K562 (cell line): ENCODE results near the gene CDC20. TPM values are rescaled to one million over a fixed set of nuclear protein-coding genes. Genes with fewer than 3 reads are reported as not detected.

Experiments
- ADNP ChIP-seq: fragments of 200-800 bp; sonication (Bioruptor generic); IDR thresholded peaks from 2 replicates; pipeline ENCODE4 v1.6.1; 2016; ENCODE audit warnings: missing genetic modification characterization, missing compliant biosample characterization
- ATF6 ChIP-seq: sonication (generic); formaldehyde crosslinking; IDR thresholded peaks from 2 replicates; pipeline ENCODE4 v1.4.0; 2020; ENCODE audit warnings: mild to moderate bottlenecking, missing genetic modification reagents
- BMI1 ChIP-seq: fragments of 150-350 bp; IDR thresholded peaks from 2 replicates; pipeline ENCODE4 v1.6.1; 2014; ENCODE audit warnings: low read length
- DACH1 ChIP-seq: fragments of 450-650 bp; IDR thresholded peaks from 2 replicates; pipeline ENCODE4 v1.6.1; 2018; ENCODE audit not compliant: partially characterized antibody
- E2F6 ChIP-seq, 2 experiments: IDR thresholded peaks; 2 replicates each; pipeline ENCODE4 v1.6.1; 2011; ENCODE audit warnings: borderline replicate concordance in 1 of 2, control low read depth in 1 of 2, low read depth in 1 of 2, low read length in 1 of 2, mild to moderate bottlenecking in 1 of 2, mixed read lengths in 1 of 2, moderate library complexity in 1 of 2; ENCODE audit not compliant: insufficient read depth in 1 of 2, insufficient read length in 1 of 2, poor library complexity in 1 of 2, severe bottlenecking in 1 of 2; ENCODE audit errors: extremely low read depth in 1 of 2
- HDAC1 ChIP-seq, 2 experiments: fragments of 450-650 bp; IDR thresholded peaks; 2 replicates each; pipeline ENCODE4 v1.6.1; 2016 to 2017; ENCODE audit warnings: inconsistent platforms in 1 of 2, mild to moderate bottlenecking in 1 of 2, moderate library complexity in 1 of 2
- NR1H2 ChIP-seq: sonication (generic); formaldehyde crosslinking; IDR thresholded peaks from 2 replicates; pipeline ENCODE4 v1.4.0; 2020; ENCODE audit warnings: mild to moderate bottlenecking, missing genetic modification reagents
- PHF8 ChIP-seq: fragments of 200-600 bp; sonication (generic); IDR thresholded peaks from 2 replicates; pipeline ENCODE4 v1.6.1; 2012; ENCODE audit warnings: mixed run types, mild to moderate bottlenecking, inconsistent platforms, low read length, moderate library complexity, borderline replicate concordance
- PREB ChIP-seq: sonication (generic); formaldehyde crosslinking; IDR thresholded peaks from 2 replicates; pipeline ENCODE4 v1.8.1; 2023; ENCODE audit warnings: mild to moderate bottlenecking, missing genetic modification reagents
- RB1 ChIP-seq: fragments of 450-650 bp; IDR thresholded peaks from 2 replicates; pipeline ENCODE4 v1.6.1; 2017; ENCODE audit warnings: low read depth, mild to moderate bottlenecking
- SMARCA4 ChIP-seq: fragments of 450-650 bp; IDR thresholded peaks from 2 replicates; pipeline ENCODE4 v1.6.1; 2016
- SNRNP70 ChIP-seq: fragments of 200-400 bp; formaldehyde crosslinking; optimal IDR thresholded peaks from 2 replicates; pipeline ENCODE3; 2017; ENCODE audit warnings: low read depth, low read length
- TFAM ChIP-seq: fragments of 250-450 bp; sonication (Bioruptor Pico); conservative IDR thresholded peaks from 2 replicates; pipeline ENCODE4 v1.5.0; 2021; ENCODE audit warnings: mild to moderate bottlenecking, moderate library complexity
- TRIM25 ChIP-seq: fragments of 450-650 bp; IDR thresholded peaks from 2 replicates; pipeline ENCODE4 v1.7.0; 2016; ENCODE audit warnings: borderline replicate concordance
- USF2 ChIP-seq: sonication (generic); formaldehyde crosslinking; IDR thresholded peaks from 2 replicates; pipeline ENCODE4 v1.5.0; 2020; ENCODE audit warnings: missing genetic modification reagents
- ZBTB9 ChIP-seq: fragments of 450-650 bp; formaldehyde crosslinking; IDR thresholded peaks from 2 replicates; pipeline ENCODE4 v1.4.0; 2020; ENCODE audit warnings: mild to moderate bottlenecking, moderate library complexity
- polyA plus RNA-seq, 8 experiments: library from polyadenylated mRNA; depleted of rRNA in 4 of 8; stranded (reverse) in 5 of 8; unstranded in 3 of 8; fragments of >200 nt; fragmentation: Nextera tagmentation in 2 of 8; fragmentation: Illumina TruSeq in 1 of 8; extraction: Ambion mirVana in 2 of 8; extraction: Trizol in 1 of 8; gene quantifications; 2 replicates each; pipeline versions ENCODE4 v1.2.1 to v1.2.3, GENCODE V29; 2011 to 2014; ENCODE audit warnings: inconsistent platforms in 1 of 8, missing spikeins in 1 of 8
- total RNA-seq, 7 experiments: library from RNA; depleted of rRNA in 6 of 7; stranded (reverse); fragments of >200 nt in 6 of 7; fragmentation: Illumina TruSeq in 2 of 7; extraction: Trizol in 2 of 7; gene quantifications; 2 replicates each; pipeline versions ENCODE4 v1.2.1 to v1.2.3, GENCODE V29; 2011 to 2021; ENCODE audit warnings: low replicate concordance in 1 of 7

The CDC20 gene
- total and polyA plus RNA-seq, 9 of the 15 experiments (the other 6 are each of a cell fraction or from before 2014, with no cell fraction given) = 45.2 to 224 (median 121) TPM

- TF ChIP-seq TFAM = no peak
- TF ChIP-seq BMI1 = no peak
- no peak for TF ChIP-seq ADNP
- no peak for TF ChIP-seq RB1
- no peak for TF ChIP-seq E2F6 (IDR thresholded peaks at IDR 0.05; ENCODE audit: borderline replicate concordance in 1 of 2, extremely low read depth in 1 of 2, insufficient read depth in 1 of 2, insufficient read length in 1 of 2, low read depth in 1 of 2, low read length in 1 of 2, poor library complexity in 1 of 2, severe bottlenecking in 1 of 2)
- TF ChIP-seq DACH1 = no peak
- TF ChIP-seq SMARCA4 = no peak
- TF ChIP-seq NR1H2 = no peak
- TF ChIP-seq ATF6 (CRISPR knock-in tag) = no peak; the same call in 1 of the 2 replicates
- no peak for TF ChIP-seq TRIM25
- TF ChIP-seq HDAC1 (IDR thresholded peaks at IDR 0.05) = peak in 1 of 2 experiments; percentile 96; a peak in 2 of 4 replicates
- no peak for TF ChIP-seq PREB (CRISPR knock-in tag)
- peak; percentile 15; the same call in 1 of the 2 replicates for TF ChIP-seq USF2 (CRISPR knock-in tag)
- TF ChIP-seq ZBTB9 (CRISPR knock-in tag) = peak; percentile 87
- TF ChIP-seq PHF8 = peak; percentile 71; the same call in 1 of the 2 replicates
- no peak for TF ChIP-seq SNRNP70
Measured at GRCh38 chr1:43358746-43359693, at the start of gene CDC20 (continued).
